GM04504 (cell line): ENCODE data around the gene VASH1.
A peak's percentile ranks its signal among the peaks of the same experiment; 100 is the strongest.

Experiments used
- DNase-seq: peaks from one replicate; pipeline ENCODE4 v3.0.0-alpha.2; 2012; ENCODE audit warnings: low read depth

VASH1 gene

DNA sequence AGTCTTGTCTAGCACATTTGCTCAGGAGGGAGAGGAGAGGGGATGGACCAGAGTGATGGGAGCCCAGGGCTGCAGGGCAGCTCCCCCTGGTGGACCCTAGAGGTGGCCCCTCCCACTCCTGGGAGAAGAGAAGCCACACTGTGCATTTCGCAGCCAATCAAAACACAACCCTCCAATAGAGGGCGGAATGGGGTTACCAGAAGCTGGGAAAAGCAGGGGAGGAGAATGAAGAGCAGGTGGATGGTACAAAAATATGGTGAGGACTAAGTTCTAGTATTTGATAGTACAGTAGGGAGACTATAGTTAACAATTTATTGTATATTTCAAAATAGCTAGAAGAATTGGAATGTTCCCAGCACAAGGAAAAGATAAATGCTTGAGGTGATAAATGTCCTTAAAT is 23.6 kb downstream of the VASH1 start:
- DNase-seq, result peak; percentile 51

DNA sequence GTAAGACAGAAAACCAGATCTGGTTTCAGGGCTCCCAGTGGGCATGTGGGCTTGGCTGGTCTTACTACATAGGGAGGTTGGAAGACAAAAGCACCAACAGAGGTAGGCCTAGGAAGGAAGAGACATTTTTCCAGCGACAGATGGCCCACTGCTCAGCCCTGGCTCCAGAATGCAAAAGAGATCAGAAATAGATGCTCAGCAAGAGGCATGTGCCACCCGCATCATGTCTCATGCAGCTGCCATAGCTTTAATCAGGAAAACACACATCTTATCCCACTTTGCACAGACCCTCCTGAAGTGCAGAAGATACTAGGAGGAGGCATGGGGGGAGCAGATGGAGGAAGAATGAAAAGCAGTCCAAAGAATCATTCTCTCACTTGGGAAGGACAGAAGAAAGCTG is 25.3 kb downstream of the VASH1 start:
- no peak for DNase-seq

- no peak for DNase-seq
Observed at GRCh38 chr14:76792422-76792821, 31.2 kb downstream of the VASH1 start.

- DNase-seq, result no peak
Observed at GRCh38 chr14:76793324-76793723, 32.1 kb downstream of the VASH1 start.

DNA sequence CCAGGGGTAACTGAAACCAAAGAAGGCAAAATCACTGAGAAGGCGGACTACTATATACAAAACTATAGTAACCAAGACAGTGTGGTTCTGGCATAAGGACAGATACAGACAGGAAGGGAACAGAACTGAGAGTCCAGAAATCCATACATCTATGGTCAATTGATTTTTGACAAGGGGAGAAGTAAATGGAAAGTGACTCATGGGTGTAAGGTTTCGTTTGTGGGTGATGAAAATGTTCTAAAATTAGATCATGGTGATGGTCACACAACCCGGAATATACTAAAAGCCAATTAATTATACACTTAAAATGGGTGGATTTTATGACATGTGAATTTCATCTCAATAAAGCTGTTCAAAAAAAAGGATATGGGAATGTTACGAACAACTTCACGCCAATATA is 32.7 kb downstream of the VASH1 start:
- no peak for DNase-seq

GRCh38 chr14:76806446-76806845 is 45.2 kb downstream of the VASH1 start:
- DNase-seq, result no peak

- no peak for DNase-seq
Observed at GRCh38 chr14:76808011-76808410, 46.7 kb downstream of the VASH1 start.

DNA sequence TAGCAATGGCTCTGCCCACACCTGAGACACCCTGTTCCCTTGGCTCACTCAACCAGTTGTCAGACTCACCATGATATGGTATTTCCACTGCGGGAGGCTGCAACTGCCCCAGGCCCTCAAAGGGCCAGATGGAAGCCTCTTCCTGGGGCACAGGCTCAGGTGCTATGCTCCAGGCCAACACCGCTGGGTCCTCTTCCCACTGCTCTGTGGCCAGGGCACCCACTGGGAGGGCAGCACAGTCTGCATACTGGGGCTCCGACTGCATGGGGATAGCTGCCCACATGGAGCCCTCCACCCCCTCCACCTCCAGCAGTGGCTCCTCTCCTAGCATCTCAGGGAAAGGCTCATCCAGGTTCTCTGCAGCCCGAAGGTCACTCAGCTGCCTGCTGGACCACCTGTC is 47.7 kb downstream of the VASH1 start:
- DNase-seq, result no peak

DNA sequence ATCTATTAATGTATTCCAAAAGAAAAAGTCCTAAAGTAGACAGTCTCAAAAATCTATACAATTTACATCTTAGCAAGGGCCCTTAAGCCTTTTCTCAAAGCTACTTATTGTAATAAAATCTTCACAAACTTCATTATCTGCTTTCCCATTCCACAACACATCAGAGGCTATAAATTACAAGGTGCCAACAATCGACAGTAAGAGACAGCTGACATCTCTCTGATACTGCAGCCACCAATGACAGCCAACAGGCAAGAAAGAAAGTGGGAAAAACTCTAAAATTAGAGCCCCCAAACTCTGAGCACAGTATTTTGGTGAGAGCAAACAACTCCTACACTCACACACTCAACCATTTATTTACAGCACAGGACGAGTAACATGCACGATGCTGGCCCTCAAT is 49.3 kb downstream of the VASH1 start:
- DNase-seq, result no peak

- no peak for DNase-seq
Observed at GRCh38 chr14:76810953-76811400, 49.7 kb downstream of the VASH1 start.

DNA sequence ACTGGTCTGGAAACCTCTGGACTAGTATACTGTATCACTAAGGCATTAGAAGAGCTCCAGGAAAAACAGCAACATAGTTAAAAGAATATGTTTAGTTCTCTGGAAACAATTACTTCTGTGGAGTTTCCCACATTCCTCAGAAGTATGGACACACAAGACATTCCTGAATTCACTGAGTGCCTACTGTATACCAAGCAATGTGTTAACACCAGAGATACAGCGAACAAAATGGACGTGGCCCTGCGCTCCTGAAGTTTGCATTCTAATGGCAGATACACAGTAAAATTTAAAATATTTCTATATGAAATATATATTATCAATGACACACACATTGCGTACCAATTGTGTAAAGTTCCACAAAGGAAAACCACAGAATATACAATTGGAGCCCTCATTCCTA is 50.3 kb downstream of the VASH1 start:
- DNase-seq, result no peak

- no peak for DNase-seq
Observed at GRCh38 chr14:76812093-76812421, 50.8 kb downstream of the VASH1 start.

DNA sequence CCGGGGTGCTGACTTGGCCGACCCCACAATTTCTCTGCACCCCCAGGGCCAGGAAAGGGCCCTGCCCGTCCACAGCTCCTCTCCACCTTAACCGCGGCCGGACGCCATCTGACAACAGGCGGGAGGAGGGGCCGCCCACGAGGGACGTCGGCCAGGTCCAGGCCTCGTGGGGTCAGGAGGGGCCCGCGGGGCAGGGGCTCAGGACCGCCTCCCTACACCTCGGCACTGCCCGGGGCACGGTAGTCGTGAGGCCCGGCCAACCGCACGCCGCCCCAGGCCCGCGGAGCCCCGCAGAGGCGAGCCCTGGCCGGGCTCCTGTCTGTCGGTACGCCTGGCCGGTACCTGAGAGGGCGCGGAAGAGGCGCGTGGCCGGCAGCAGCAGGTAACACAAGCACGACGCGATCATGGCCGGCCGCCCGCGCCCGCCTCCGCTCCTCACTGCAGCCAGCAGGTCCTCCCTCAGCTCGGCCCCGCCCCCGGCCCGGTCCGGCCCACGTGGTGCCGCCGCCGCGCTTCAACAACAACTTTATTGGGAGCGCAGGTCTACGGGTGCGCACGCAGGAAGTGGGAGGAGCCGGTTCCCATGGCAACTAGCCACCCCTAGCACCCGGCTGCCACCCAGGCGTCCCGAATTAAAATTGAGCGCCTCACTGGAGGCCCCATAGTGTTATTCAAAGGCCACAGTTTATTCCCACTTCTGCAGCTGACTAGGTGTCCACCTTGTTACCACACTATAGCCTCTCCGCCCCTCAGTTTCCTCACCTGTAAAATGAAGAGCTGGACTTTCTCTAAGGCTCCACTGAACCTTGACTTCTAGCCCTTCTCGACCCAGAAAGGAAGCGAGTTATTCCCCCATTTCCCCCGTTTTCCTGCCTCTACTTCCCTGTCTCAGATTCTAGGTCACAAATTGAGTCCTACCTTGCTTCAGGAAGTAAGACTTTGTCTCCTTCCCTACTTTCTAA is 51.4 kb downstream of the VASH1 start, which contains the start of gene ANGEL1:
Gene ANGEL1, minus strand, starts transcription at position 461 of the 962 bp plus-strand sequence. Its CDS starts 55 bp downstream, at position 406.
- peak; percentile 83 for DNase-seq

DNA sequence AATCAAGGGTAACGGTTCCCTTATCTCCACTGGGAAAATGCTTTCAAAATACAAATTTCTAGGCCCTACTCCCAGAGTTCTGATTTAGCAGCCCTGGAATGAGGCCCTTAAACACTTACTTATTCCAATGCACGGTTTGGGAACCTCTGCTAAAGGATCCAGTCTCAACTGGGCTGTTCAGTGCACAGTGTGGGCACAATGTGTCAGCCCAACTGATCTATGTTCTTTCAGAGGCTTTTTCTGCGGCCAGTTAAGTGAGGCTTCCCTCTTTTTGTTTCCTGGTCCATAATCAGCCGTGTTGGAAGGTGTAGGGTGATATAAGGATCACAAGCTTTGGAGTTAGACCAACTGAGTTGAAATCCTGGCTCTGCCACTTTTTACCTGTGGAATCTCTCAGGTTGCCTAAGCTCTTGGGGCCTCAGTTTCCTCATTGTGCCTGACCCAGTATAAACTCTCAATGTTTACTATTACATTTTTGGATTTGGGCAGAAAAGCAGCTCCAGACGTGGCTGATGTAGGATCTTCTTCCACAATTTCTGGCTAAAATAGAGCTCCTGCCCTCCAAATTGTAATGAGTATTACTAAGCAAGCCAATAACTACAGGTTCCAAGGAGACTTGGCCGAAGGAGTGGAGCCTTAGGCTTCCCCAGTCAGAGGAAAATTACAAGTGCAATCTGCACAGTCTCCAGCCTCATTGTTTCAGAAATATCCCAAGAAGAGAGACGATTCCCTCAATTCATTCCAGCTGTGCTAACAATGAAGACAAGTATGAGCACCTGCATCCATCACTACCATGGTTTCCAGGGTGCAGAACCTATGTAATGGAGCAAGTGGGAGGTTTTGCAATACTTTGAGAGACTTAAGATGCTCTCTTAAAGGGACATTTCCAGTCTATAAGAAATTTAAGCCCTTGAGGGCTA is 53.7 kb downstream of the VASH1 start:
- no peak for DNase-seq

- no peak for DNase-seq
Observed at GRCh38 chr14:76820700-76821099, 59.4 kb downstream of the VASH1 start.

DNA sequence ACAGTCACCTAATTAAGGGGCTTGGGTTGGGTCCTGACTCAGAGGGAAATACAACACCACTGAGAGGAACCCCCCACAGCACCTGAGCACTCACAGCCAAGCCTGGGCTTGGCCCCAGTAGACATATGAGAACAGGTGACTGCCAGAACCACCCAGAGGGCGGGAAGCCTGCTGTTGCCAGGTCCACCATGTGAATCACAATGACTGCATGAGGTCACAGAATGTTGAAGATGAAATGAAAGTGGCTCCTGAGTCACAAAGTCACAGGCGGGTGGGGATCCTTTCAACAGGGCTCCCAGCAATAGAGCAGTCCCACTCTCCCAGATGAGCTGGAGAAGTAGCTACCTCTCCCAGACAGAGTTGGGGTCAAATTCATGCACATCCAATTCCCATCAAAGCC is 64.9 kb downstream of the VASH1 start, which contains the start of gene LRRC74A:
Gene LRRC74A, plus strand, starts transcription at position 287 of the 400 bp plus-strand sequence. CDS start 290 bp downstream, outside the sequence.
- no peak for DNase-seq

GRCh38 chr14:76827696-76828296 is 66.5 kb downstream of the VASH1 start:
- DNase-seq, result no peak

GRCh38 chr14:76828339-76829012 is 67.2 kb downstream of the VASH1 start:
- no peak for DNase-seq

GRCh38 chr14:76829013-76829365 is 67.7 kb downstream of the VASH1 start:
- no peak for DNase-seq

DNA sequence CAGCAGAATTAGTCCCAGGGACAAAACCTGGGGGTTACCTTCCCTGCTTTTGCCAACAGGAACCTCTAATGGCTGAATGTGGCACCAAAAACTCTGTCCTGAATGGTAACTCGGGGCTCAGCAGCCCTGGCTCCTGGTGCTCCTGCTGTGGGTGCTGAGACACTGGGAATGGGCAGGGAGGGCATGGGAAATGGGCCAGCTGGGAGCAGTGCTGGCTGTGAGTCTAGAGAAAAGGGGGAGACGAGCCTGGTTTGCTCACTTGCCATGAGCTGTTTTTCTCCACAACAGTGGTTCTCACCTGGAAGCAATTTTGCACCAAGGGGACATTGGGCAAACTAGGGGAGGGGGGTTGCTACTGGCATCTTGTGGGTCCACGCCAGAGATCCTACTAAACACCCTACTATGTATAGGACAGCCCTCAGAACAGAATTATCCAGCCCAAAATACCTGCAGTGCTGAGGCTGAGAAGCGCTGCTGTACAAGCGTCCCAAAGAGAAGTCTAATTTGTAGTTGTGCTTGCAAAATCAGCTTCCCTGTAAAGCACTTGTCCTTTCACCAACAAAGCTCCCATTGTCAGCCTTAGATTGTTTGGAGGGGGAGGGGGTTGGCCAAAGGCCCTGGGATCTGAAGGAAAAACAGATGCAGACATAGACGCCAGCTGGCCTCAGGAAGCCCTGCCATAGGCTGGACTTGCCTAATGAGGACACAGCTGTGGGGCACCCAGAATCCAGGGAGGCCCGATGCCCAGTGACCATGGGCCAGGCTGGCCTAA is 68.6 kb downstream of the VASH1 start:
- no peak for DNase-seq

DNA sequence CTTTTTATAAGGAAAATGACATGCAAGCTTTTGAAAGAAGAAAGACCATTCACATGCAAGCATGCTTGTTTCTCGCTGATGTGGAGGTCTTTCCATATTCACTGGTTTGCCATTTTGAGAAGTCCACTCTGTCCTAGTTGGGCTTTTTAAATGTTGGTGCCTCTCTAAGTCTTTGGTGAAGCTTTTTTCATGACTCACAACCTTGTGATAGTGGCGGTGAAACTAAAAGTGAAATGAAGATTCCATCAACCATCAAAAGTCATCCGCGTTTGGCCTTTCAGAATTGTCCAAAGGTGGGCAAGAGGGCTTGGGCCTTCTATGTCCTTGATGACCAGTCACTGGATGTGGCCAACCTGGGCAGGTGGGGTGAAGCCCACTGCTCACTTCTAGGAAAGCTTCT is 69.3 kb downstream of the VASH1 start:
- no peak for DNase-seq
